GM19238 (cell line): ENCODE results near the gene EHBP1L1.

Experiments
- DNase-seq: peaks from one replicate; pipeline ENCODE4 v3.0.0; 2011; ENCODE audit warnings: low spot score; ENCODE audit not compliant: insufficient read length

Gene EHBP1L1

DNA sequence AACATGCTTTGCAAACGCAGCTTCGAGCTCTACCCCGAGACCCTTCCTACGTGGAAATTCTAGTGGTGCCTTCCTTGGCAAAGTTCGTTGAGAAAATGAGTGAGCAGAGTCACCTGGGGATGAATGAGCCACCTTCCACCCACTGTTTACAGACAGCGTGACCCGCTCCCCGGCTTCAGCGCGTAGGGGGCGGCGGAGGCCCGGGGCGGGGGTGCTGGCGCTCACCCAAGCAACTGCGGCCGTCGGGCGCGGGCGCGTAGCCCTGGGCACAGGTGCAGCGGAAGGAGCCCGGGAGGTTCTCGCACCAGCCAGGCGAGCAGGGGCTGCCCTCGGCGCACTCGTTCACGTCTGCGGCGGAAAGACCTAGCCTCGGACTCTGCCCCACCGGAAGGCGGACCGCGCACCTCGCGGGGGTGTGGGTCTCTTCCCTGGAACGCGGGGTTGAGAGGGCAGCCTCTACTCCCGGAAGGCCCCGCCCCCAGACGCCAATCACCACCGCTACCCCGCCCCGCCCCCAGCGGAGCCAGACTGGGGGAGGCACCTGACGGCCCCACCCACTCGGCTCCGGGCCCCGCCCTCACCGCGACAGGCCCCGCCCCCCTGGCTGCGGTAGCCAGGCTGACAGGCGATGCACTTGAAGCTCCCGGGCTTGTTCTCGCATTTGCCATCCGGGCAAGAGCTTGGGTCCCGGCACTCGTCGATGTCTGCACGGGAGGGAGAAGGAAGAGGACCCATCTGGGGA is 29.5 kb upstream of the EHBP1L1 start:
- DNase-seq: peak; percentile 96

- no peak for DNase-seq
Measured at GRCh38 chr11:65547446-65548125, 28.3 kb upstream of the EHBP1L1 start.

- DNase-seq: no peak
Measured at GRCh38 chr11:65548395-65548794, 27.5 kb upstream of the EHBP1L1 start.

DNA sequence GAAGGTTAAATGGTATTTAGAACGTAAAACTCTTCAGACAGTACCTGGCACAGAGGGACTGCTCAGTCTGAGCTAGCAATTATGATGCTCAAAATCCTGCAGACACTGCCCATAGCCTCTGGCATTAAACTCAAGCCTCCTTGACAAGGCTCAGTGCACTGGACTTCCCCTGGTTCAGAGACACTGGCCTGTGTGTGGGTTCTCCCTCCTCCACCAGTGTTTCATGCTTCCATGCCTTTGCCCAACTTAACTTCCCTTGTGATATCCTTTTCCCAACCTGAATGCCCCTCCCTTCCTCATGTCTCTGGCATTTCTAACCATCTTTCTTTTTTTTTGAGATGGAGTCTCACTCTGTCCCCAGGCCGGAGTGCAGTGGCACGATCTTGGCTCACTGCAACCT is 26.8 kb upstream of the EHBP1L1 start:
- DNase-seq: no peak

DNA sequence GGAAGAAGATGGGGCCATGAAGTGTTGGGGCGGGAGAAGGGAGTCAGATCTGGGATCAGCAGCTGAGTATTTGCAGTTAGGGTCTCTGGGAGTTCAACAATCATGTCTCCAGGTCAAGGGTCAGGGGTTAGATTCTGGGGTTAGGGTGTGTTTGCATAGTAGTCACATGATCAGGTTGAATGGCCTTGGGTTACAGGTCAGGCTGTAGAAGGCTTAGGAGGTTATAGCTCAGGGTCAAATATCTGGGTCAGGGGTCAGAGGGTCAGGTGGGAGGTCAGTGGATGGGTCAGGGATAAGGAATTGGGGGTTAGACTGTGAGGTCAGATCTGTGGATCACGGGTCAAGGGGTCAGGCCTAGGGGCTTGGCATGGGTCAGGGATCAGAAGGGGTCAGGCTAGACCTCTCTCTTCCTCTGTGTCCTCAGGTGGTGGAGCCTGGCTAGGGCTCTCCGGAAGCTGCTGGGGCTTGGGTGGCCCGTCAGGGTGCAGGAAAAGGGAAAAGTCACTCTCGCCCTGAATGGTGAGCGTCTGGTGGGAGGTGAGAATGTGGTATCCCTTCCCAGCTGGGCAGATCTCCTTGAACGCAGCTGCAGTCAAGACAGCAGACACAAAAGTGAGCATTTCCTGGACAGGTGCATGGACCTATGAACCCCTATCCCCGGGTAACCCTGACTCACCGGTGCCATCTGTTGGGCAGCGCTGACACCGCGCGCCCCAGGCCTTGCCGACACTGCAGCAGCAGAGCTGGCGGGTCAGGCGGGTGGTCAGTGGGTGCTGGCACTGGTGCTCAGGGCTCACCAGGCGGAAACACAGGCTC is 24.1 kb upstream of the EHBP1L1 start:
- peak; percentile 72 for DNase-seq

DNA sequence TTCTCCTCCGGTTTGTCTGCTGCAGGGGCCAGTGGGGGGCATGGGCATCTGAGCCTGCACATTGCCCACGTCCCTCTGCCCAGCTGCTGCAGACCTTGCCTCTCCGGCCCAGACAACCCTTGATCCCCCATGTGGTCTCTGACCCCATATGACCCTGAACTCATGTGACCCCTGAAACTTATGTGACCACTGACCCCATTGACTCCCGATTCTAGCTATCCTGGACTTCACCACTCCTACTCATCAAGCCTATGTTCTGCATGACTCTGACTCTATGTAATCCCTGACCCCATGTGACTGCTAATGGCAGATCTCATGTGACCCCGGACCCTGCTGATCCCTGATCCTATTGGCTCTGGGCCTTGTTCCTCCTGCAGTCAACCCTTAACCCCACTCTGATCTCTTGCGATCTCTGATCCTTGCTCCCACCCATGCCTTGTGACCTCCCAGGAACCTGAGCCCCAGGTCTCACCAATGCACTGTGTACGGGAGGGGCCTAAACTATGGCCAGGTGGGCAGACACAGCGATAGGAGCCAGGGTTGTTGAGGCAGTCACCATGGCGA is 23.4 kb upstream of the EHBP1L1 start:
- no peak for DNase-seq

GRCh38 chr11:65553301-65554001 is 22.4 kb upstream of the EHBP1L1 start:
- no peak for DNase-seq

DNA sequence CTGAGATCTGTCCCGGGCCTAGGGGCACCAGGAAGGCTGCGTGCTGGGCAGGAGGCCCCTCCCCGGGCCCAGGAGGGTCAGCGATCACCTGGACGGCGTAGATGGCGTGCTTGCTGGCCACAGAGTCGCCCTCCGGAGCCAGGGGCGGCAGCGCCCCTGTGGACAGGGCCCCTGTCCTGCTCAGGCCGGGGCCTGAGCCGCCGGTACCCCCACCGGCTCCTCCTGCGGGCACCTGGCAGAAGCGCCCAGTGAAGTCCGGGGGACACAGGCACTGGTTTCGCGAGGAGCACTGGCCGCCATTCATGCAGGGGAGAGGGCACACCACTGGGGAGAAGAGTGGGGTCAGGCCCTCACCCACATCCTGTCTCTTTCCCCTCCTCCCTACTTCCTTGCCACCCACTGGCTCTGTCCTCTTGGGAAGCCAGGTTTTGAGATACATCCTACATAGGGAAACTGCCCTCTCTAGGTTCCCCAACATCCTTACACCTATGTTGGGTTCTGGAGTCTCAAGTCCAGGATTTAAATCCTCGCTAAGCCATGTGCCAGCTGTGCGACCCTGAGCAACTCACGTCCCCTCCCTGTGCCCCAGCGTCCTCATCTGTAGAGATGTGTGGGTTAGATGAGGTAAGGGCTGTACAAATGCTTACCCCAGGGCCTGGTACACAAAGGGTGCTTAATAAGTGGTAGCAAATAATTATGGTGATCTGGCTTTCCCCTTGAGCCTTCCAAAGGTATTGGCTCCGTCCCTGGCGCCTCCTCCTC is 21.6 kb upstream of the EHBP1L1 start:
- no peak for DNase-seq

- no peak for DNase-seq
Measured at GRCh38 chr11:65554842-65555430, 20.9 kb upstream of the EHBP1L1 start.

DNA sequence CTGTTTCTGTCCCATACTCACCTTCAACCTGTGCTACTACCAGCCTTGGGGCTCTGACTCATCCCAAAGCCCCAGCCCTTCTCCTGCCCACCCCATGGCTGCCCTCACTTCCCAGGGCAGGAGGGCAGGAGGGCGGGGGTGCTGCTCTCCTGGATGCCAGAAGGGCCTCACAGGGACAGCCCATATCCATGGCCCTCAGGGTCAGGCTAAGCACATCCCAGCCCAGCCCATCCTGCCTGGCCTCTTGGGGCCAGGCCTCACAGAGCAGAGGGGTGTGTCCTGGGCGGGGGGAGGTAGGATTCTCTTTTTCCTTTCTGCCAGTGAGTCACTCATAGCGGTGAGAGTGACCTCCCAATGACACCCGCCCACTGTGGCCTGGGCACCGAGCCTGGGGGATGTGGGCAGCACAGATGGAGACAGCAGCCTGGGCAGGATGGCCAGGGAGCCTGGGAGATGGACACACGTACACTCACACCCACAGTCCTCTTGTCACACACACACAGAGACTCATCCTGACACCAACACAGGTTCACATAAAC is 20.1 kb upstream of the EHBP1L1 start:
- DNase-seq: no peak

DNA sequence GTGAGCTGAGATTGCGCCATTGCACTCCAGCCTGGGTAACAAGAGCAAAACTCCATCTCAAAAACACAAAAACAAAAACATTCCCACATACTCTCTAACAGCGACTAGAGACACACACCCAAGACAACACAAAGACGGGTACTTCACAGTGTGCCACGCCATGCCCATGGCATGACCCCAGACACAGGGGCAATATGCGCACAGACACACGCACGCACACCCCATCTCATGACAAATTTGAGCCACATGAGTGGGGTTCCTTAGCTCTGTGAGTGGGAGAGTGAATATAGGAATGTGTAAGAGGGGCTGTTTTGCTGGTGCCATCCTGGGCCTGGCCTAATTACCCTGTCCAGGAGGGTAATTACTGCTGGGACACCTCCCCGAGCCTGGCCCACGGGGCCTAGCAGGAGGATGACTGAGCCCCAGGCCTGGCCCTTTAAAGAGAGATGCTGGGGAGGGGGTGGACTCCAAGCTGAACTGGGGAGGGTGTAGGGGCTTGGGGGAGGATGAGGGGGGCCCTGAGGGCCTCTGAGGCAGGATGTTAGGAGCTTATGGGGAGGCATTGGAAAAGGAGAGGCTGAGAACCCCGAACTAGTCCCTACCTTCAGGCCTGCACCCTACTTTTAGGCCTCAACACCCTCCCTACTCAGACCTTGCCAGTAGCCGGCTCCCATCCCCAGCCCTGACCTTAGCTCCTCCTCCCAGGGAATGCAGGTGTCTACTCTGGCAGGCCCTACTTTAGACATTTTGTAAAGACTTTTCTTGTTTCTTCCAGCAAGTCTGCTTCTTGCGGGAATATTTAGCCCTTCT is 19.2 kb upstream of the EHBP1L1 start:
- no peak for DNase-seq

GRCh38 chr11:65557280-65558001 is 18.4 kb upstream of the EHBP1L1 start:
- DNase-seq: no peak

DNA sequence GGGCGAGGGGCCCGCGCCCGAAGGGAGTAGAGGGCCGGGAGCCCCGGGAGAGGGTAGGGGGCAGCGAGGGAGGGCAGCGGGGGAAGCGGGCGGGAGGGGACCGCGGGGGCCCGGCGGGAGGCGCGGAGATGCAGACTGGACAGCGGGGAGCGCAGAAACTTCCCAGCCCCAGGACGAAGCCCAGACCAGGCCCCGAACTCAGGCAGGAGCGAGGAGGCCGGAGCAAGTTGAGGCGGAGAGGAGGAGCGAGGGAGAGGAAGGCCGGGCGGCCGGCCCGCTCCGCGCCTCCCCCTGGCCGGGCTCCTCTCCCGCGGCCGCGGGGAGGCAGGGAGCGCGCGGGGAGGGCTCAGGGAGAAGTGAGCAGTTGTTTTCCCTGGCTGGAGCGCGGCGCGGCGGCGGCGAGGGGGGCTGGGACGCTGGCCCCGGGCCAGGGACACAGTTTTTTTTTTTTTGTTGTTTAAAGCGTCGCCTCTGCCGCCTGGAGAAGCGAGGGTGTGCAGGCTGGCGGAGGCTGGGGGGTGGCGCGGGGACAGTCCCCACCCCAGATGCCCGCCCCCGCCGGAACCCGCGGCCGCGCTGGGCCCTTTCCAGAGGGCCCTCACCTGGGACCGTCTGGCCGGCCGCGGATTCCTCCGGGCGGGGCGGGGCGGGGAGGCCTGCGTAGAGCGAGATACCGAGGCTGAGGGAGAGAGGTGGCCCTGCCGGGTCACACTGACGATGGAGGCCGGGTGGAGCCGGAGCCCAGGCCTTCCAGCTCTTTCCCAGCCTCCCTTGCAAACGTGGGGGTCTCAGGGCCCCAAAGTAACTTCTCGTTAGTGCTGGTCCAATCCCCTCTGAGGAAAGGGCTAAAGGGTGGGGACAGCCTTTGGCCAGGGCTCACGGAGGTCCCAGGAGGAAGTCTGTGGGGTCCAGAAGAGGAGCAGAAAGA is 17.6 kb upstream of the EHBP1L1 start, which contains the start of gene LTBP3:
TSS of gene LTBP3 (minus strand) at position 358 of the 928 bp plus-strand sequence. CDS start 400 bp downstream, outside the sequence.
- peak; percentile 73 for DNase-seq

GRCh38 chr11:65558930-65559509 is 16.8 kb upstream of the EHBP1L1 start:
- no peak for DNase-seq

DNA sequence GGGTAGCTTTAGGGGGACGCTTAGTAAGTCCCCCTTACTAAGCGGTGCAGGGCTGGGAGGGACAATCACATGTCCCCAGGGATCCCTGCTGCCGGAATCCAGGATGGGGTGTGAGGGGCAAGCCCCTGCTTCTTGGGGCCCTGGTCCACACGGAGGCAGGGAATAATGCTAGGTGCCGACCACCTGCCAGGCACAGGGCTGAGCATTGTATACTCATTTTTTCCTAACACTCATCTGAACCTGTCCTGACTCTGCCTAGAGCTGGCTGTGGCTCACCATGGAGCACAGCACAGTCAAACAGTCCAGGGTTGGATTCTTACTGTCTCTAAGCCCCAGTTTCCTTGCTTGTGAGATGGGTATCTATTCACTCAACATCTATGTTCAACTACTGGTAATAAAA is 16.3 kb upstream of the EHBP1L1 start:
- DNase-seq: no peak

- no peak for DNase-seq
Measured at GRCh38 chr11:65559951-65560537, 15.8 kb upstream of the EHBP1L1 start.
